HCT116 (cell line): ENCODE measurements around the gene ZBTB8A. TPM values are rescaled to one million over a fixed set of nuclear protein-coding genes. Genes with fewer than 3 reads are reported as not detected.

Source experiments
- ATAC-seq: fragments of 200-7000 bp; cut with Tn5 transposase; 2 replicates; pipeline ENCODE4 v1.9.1; 2020; ENCODE audit warnings: mild to moderate bottlenecking, moderate library complexity
- BruUV-seq: library from RNA; stranded (reverse); fragments of 400-500 nt; replicated peaks from 2 replicates; lab custom pipeline; 2021; lab: Mats Ljungman, UMichigan
- CTCF ChIA-PET: fragments of 300-600 bp; sonication (Branson Sonifier 250); formaldehyde crosslinking; loops from one replicate; lab custom pipeline; 2021; ENCODE audit warnings: antibody characterized with exemption; lab: Charles Lee
- POLR2A ChIA-PET: fragments of 300-600, 350-600 bp; sonication (Branson Sonifier 250); formaldehyde crosslinking; loops from one replicate; lab custom pipeline; 2021; ENCODE audit warnings: antibody characterized with exemption; lab: Charles Lee
- RAD21 ChIA-PET, 2 experiments: fragments of 300-600 bp; sonication (Branson Sonifier 250); formaldehyde crosslinking; loops; one replicate each; lab custom pipeline; 2023; ENCODE audit warnings: low total read pairs in 2 of 2; ENCODE audit not compliant: uncharacterized antibody in 2 of 2, unreplicated experiment in 2 of 2, low non-redundant PET in 1 of 2; lab: Charles Lee
- DNase-seq: peaks from one replicate; pipeline ENCODE4 v3.0.0-alpha.2; 2010; ENCODE audit warnings: low read depth, low spot score
- H2AFZ ChIP-seq: fragments of 200-600 bp; shearing (Covaris generic), sonication (generic); 2 replicates; pipeline ENCODE4 v1.6.1; 2017; ENCODE audit warnings: low read depth, mixed run types, mixed read lengths, antibody characterized with exemption, low read length; ENCODE audit not compliant: poor library complexity, severe bottlenecking
- H3K27ac ChIP-seq: 2 replicates; pipeline ENCODE4 v1.5.1; 2012; ENCODE audit warnings: low read depth, low read length
- H3K27me3 ChIP-seq: fragments of 200-600 bp; sonication (generic); 2 replicates; pipeline ENCODE4 v1.6.1; 2016; ENCODE audit warnings: mixed run types, low read length, mixed read lengths; ENCODE audit not compliant: insufficient read depth
- H3K36me3 ChIP-seq, 2 experiments: fragments of 200-500 bp in 1 of 2; fragments of 200-600 bp in 1 of 2; sonication (Bioruptor generic) in 1 of 2; sonication (generic) in 1 of 2; 2 replicates each; pipeline versions ENCODE4 v1.5.1 to v1.6.1; 2014 to 2016; ENCODE audit warnings: low read length in 2 of 2, inconsistent platforms in 1 of 2, mixed read lengths in 1 of 2, mixed run types in 1 of 2; ENCODE audit not compliant: insufficient read depth in 2 of 2, control insufficient read depth in 1 of 2
- H3K4me1 ChIP-seq, 2 experiments: fragments of 200-600 bp in 1 of 2; sonication (generic) in 1 of 2; 2 replicates each; pipeline versions ENCODE4 v1.5.1 to v1.6.1; 2012 to 2017; ENCODE audit warnings: low read length in 2 of 2, inconsistent platforms in 1 of 2, mild to moderate bottlenecking in 1 of 2, mixed read lengths in 1 of 2, mixed run types in 1 of 2, moderate library complexity in 1 of 2; ENCODE audit not compliant: insufficient read depth in 2 of 2, control insufficient read depth in 1 of 2
- H3K4me2 ChIP-seq: fragments of 200-600 bp; sonication (generic); 2 replicates; pipeline ENCODE4 v1.6.1; 2017; ENCODE audit warnings: mixed run types, low read length, mixed read lengths
- H3K4me3 ChIP-seq, 2 experiments: fragments of 200-600 bp in 1 of 2; sonication (generic) in 1 of 2; replicated peaks in 1 of 2; 2 replicates each; pipeline ENCODE4 v1.5.1; 2011 to 2016; ENCODE audit warnings: low read length in 2 of 2, control low read depth in 1 of 2, low read depth in 1 of 2, mild to moderate bottlenecking in 1 of 2, mixed read lengths in 1 of 2, mixed run types in 1 of 2
- H3K79me2 ChIP-seq: fragments of 200-600 bp; sonication (generic); 2 replicates; pipeline ENCODE4 v1.6.1; 2017; ENCODE audit warnings: mild to moderate bottlenecking, mixed run types, low read length, moderate library complexity, mixed read lengths; ENCODE audit not compliant: insufficient read depth
- H3K9ac ChIP-seq: fragments of 200-600 bp; sonication (generic); 2 replicates; pipeline ENCODE4 v1.6.1; 2016; ENCODE audit warnings: low read length, mixed read lengths
- H3K9me2 ChIP-seq: fragments of 200-600 bp; sonication (generic), shearing (Covaris generic); 2 replicates; pipeline ENCODE4 v1.6.1; 2017; ENCODE audit warnings: mixed run types, mild to moderate bottlenecking, moderate library complexity; ENCODE audit not compliant: insufficient read depth
- H3K9me3 ChIP-seq, 2 experiments: fragments of 200-500 bp in 1 of 2; fragments of 200-600 bp in 1 of 2; sonication (Bioruptor generic) in 1 of 2; sonication (generic) in 1 of 2; 2 replicates each; pipeline ENCODE4 v1.6.1; 2014 to 2017; ENCODE audit warnings: low read length in 2 of 2, mixed read lengths in 2 of 2, inconsistent platforms in 1 of 2, low read depth in 1 of 2, mild to moderate bottlenecking in 1 of 2, mixed run types in 1 of 2, moderate library complexity in 1 of 2; ENCODE audit not compliant: control insufficient read depth in 1 of 2, insufficient read depth in 1 of 2
- H4K20me1 ChIP-seq: fragments of 200-600 bp; sonication (generic), shearing (Covaris generic); 2 replicates; pipeline ENCODE4 v1.6.1; 2017; ENCODE audit warnings: mixed run types, mild to moderate bottlenecking, moderate library complexity; ENCODE audit not compliant: insufficient read depth
- EGR1 ChIP-seq: IDR thresholded peaks from 2 replicates; pipeline ENCODE4 v1.6.1; 2012; ENCODE audit warnings: low read depth
- EZH2 ChIP-seq: fragments of 200-600 bp; sonication (generic); IDR thresholded peaks from 2 replicates; pipeline ENCODE4 v1.6.1; 2017; ENCODE audit warnings: antibody characterized with exemption, mixed run types
- RAD21 ChIP-seq: IDR thresholded peaks from 2 replicates; pipeline ENCODE4 v1.6.1; 2012; ENCODE audit warnings: low read depth, mild to moderate bottlenecking
- SIN3A ChIP-seq: IDR thresholded peaks from 2 replicates; pipeline ENCODE4 v1.6.1; 2012; ENCODE audit warnings: low read depth
- SP1 ChIP-seq: IDR thresholded peaks from 2 replicates; pipeline ENCODE4 v1.6.1; 2012; ENCODE audit warnings: low read depth
- intact Hi-C: fragments of 100-400 bp; cut with micrococcal nuclease; formaldehyde crosslinking; loops from 2 replicates; pipeline ENCODE4 v1.10.0; 2022
- total RNA-seq: library from RNA; stranded (reverse); gene quantifications from one replicate; pipeline ENCODE4 v1.2.1, GENCODE V29; 2021; ENCODE audit not compliant: unreplicated experiment
- TF ChIP-seq, protein P1 (sequence below), 3 experiments: fragments of 200-600 bp in 1 of 3; sonication (generic) in 1 of 3; IDR thresholded peaks in 2 of 3; conservative IDR thresholded peaks in 1 of 3; 2 replicates each; pipeline ENCODE4 v1.5.1; 2012 to 2017; ENCODE audit warnings: low read depth in 2 of 3, low read length in 2 of 3, antibody characterized with exemption in 1 of 3, borderline replicate concordance in 1 of 3, control low read depth in 1 of 3, mild to moderate bottlenecking in 1 of 3, mixed read lengths in 1 of 3, mixed run types in 1 of 3, moderate library complexity in 1 of 3; ENCODE audit not compliant: insufficient read depth in 1 of 3

Gene ZBTB8A
- total RNA-seq, 1 experiment from 2014 or later = 9.7 TPM

- no peaks in the 10 kb centered on the region for H3K9me3 ChIP-seq
- H4K20me1 ChIP-seq = no peaks in the 10 kb centered on the region
- no peak overlapping the region for H2AFZ ChIP-seq
- ATAC-seq = peak; percentile 43
- no peaks in the 10 kb centered on the region for H3K79me2 ChIP-seq
- H3K27me3 ChIP-seq = no peaks in the 10 kb centered on the region
- BruUV-seq = TSS peak; percentile 89
- TF ChIP-seq RAD21 (0 out of 2 replicates have a peak, but pooled peaks have one; percentile 15), EGR1 (no peak)
- DNase-seq = no peak
- peak overlapping the region; percentile 58 for H3K4me2 ChIP-seq
- H3K9ac ChIP-seq = peak overlapping the region; percentile 30; the same call in 1 of the 2 replicates
- no peaks in the 10 kb centered on the region for H3K9me2 ChIP-seq
- no peaks in the 10 kb centered on the region for H3K36me3 ChIP-seq
- ChIA-PET CTCF (interaction anchor here (0.7 to 4.3 kb wide), 27 partner anchors 10 to 413 kb away, joined by 3 to 14 read pairs (median 5); partner anchors contain the start of gene ZBTB8A), POLR2A (interaction anchor here (0.7 to 1.2 kb wide), 2 partner anchors 27 to 289 kb away, joined by 3 to 5 read pairs; no protein-coding TSS in a partner anchor), RAD21 (interaction anchor here in 1 of 2 experiments (0.7 kb wide), 3 partner anchors 247 to 468 kb away, joined by 3 to 4 read pairs (median 3); no protein-coding TSS in a partner anchor)
- no peak overlapping the region for H3K27ac ChIP-seq
- H3K4me1 ChIP-seq = peaks cover 7 to 8% of the 10 kb centered on the region in 2 experiments
- H3K4me3 ChIP-seq = no peak overlapping the region
- intact Hi-C loops = loop anchor here (2.0 to 10.0 kb wide), 2 partner anchors 134 to 352 kb away; partner anchors contain the start of genes RBBP4 and ZBTB8OS
Observed at GRCh38 chr1:32521165-32521564, 18.1 kb upstream of the ZBTB8A start.

- Histone ChIP-seq H3K27ac (no peak overlapping the region), H3K36me3 (no peaks in the 10 kb centered on the region), H3K9me2 (no peaks in the 10 kb centered on the region), H2AFZ (no peak overlapping the region), H3K4me3 (no peak overlapping the region), H3K9me3 (no peaks in the 10 kb centered on the region), H3K9ac (no peak overlapping the region)
- DNase-seq = no peak
- POLR2A ChIA-PET = no interaction called here
- intact Hi-C loops = loop anchor here (10.0 kb wide), 1 partner anchor 130 kb away; the partner anchor contains the start of genes RBBP4 and ZBTB8OS
- TF ChIP-seq, protein P1, sequence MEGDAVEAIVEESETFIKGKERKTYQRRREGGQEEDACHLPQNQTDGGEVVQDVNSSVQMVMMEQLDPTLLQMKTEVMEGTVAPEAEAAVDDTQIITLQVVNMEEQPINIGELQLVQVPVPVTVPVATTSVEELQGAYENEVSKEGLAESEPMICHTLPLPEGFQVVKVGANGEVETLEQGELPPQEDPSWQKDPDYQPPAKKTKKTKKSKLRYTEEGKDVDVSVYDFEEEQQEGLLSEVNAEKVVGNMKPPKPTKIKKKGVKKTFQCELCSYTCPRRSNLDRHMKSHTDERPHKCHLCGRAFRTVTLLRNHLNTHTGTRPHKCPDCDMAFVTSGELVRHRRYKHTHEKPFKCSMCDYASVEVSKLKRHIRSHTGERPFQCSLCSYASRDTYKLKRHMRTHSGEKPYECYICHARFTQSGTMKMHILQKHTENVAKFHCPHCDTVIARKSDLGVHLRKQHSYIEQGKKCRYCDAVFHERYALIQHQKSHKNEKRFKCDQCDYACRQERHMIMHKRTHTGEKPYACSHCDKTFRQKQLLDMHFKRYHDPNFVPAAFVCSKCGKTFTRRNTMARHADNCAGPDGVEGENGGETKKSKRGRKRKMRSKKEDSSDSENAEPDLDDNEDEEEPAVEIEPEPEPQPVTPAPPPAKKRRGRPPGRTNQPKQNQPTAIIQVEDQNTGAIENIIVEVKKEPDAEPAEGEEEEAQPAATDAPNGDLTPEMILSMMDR (IDR thresholded peaks at IDR 0.05 in 2 of 3, conservative IDR thresholded peaks at IDR 0.05 in 1 of 3; ENCODE audit: borderline replicate concordance in 1 of 3, insufficient read depth in 1 of 3, low read depth in 2 of 3, low read length in 2 of 3) = no peak
- no peak for TF ChIP-seq EGR1
- no peak for TF ChIP-seq SIN3A
- TF ChIP-seq RAD21 = no peak
- no peak for TF ChIP-seq EZH2
- no peak for TF ChIP-seq SP1
- TF ChIP-seq, all 23 proteins: peak for 0
- no peak for ATAC-seq
- H4K20me1 ChIP-seq = no peaks in the 10 kb centered on the region
- H3K4me2 ChIP-seq = no peak overlapping the region
- BruUV-seq = no TSS peak
- H3K27me3 ChIP-seq = no peaks in the 10 kb centered on the region
- H3K79me2 ChIP-seq = no peaks in the 10 kb centered on the region
- ChIA-PET CTCF (no interaction called here), RAD21 (no interaction called here)
- H3K4me1 ChIP-seq = peaks cover 7 to 8% of the 10 kb centered on the region in 2 experiments
Observed at GRCh38 chr1:32525053-32525452, 14.2 kb upstream of the ZBTB8A start.
